LNCAP (cell line): ENCODE results near the gene NPL.

Experiments used
- CTCF ChIP-seq: fragments of 450-650 bp; IDR thresholded peaks from 2 replicates; pipeline ENCODE4 v1.5.1; 2017; ENCODE audit warnings: mild to moderate bottlenecking

The NPL gene

GRCh38 chr1:182877842-182878241, 88.3 kb downstream of the NPL start:
- TF ChIP-seq CTCF: no peak
